SW480 (cell line): ENCODE measurements around the gene MARCHF9.

ENCODE experiments used
- DNase-seq: peaks from one replicate; pipeline ENCODE4 v3.0.0-alpha.2; 2016; ENCODE audit warnings: low spot score

Gene MARCHF9

GRCh38 chr12:57737467-57738460 lies 17.1 kb upstream of the MARCHF9 start:
- DNase-seq: no peak

GRCh38 chr12:57738661-57739237 lies 16.2 kb upstream of the MARCHF9 start, which contains the start of gene AGAP2:
AGAP2 (minus strand) TSS chr12:57738742; CDS start chr12:57738246, 496 bp downstream.
- no peak for DNase-seq

GRCh38 chr12:57739387-57739786 lies 15.5 kb upstream of the MARCHF9 start:
- DNase-seq: no peak

- DNase-seq: no peak
Measured at GRCh38 chr12:57739914-57740538, 14.9 kb upstream of the MARCHF9 start.

GRCh38 chr12:57740656-57741412 lies 14.1 kb upstream of the MARCHF9 start:
- no peak for DNase-seq

- no peak for DNase-seq
Measured at GRCh38 chr12:57741413-57741789, 13.5 kb upstream of the MARCHF9 start.

GRCh38 chr12:57741844-57742738 lies 12.8 kb upstream of the MARCHF9 start:
- no peak for DNase-seq

- no peak for DNase-seq
Measured at GRCh38 chr12:57743769-57744168, 11.1 kb upstream of the MARCHF9 start.

GRCh38 chr12:57744194-57744776 lies 10.6 kb upstream of the MARCHF9 start:
- DNase-seq: peak; percentile 72

- DNase-seq: peak; percentile 99
Measured at GRCh38 chr12:57744777-57745484, 10.0 kb upstream of the MARCHF9 start, which contains the start of gene TSPAN31. TSPAN31 (plus strand) TSS chr12:57745039; CDS start chr12:57745155, 116 bp downstream.

GRCh38 chr12:57745485-57745881 lies 9.4 kb upstream of the MARCHF9 start:
- no peak for DNase-seq

GRCh38 chr12:57746025-57746424 lies 8.9 kb upstream of the MARCHF9 start:
- DNase-seq: no peak

- DNase-seq: no peak
Measured at GRCh38 chr12:57749061-57749460, 5.8 kb upstream of the MARCHF9 start.

GRCh38 chr12:57750561-57751431 lies 4.1 kb upstream of the MARCHF9 start:
- no peak for DNase-seq

GRCh38 chr12:57751432-57751787 lies 3.5 kb upstream of the MARCHF9 start:
- no peak for DNase-seq

GRCh38 chr12:57751788-57752667 lies 2.9 kb upstream of the MARCHF9 start, which contains the start of gene CDK4:
CDK4 (minus strand) TSS chr12:57752310; CDS start chr12:57751717, 593 bp downstream.
- peak; percentile 99 for DNase-seq

GRCh38 chr12:57752668-57753000 lies 2.3 kb upstream of the MARCHF9 start:
- DNase-seq: no peak
